ENCODE measurements around the gene NEAT1. TPM values are rescaled to one million over a fixed set of nuclear protein-coding genes. Genes with fewer than 3 reads are reported as not detected.
A peak's percentile ranks its signal among the peaks of the same experiment; 100 is the strongest.

Gene NEAT1
- total and polyA plus RNA-seq, 8 donors = 106 to 1,441 (median 149) TPM

- Histone ChIP-seq H3K4me1 (peaks cover 36 to 99% of the 10 kb centered on the region in 2 donors), H3K27me3 (no peaks in the 10 kb centered on the region), H3K36me3 (peaks cover 5 to 85% of the 10 kb centered on the region in 2 donors), H3K9me3 (no peaks in the 10 kb centered on the region), H3K27ac (peak overlapping the region; percentile 7 to 58), H3K4me3 (no peak overlapping the region)
- intact Hi-C loops (cut with DNase I) = no loop called here
- peak; percentile 1 for ATAC-seq
- TF ChIP-seq CTCF (IDR thresholded peaks at IDR 0.05) = no peak
- peak in 2 of 4 donors; percentile 32 to 33 for DNase-seq
Observed at GRCh38 chr11:65436412-65437032, 13.9 kb downstream of the NEAT1 start.

- Histone ChIP-seq H3K4me3 (no peak overlapping the region), H3K9me3 (no peaks in the 10 kb centered on the region), H3K4me1 (peaks cover 36 to 99% of the 10 kb centered on the region in 2 donors), H3K27me3 (no peaks in the 10 kb centered on the region), H3K36me3 (peaks cover 5 to 88% of the 10 kb centered on the region in 2 donors), H3K27ac (peak overlapping the region in 1 of 2 donors; percentile 35)
- DNase-seq = peak in 1 of 4 donors; percentile 30
- intact Hi-C loops (cut with DNase I) = no loop called here
- TF ChIP-seq CTCF (IDR thresholded peaks at IDR 0.05) = no peak
- peak; percentile 0 for ATAC-seq
Observed at GRCh38 chr11:65437436-65438227, 15.0 kb downstream of the NEAT1 start.

GRCh38 chr11:65438257-65439151 is 15.9 kb downstream of the NEAT1 start:
- peak overlapping the region in 1 of 2 donors; percentile 1 for H3K4me3 ChIP-seq
- H3K27ac ChIP-seq = peak overlapping the region in 1 of 2 donors; percentile 8
- DNase-seq (peak in 1 of 4 donors; percentile 3), ATAC-seq (no peak)
- no peaks in the 10 kb centered on the region for H3K9me3 ChIP-seq
- no peaks in the 10 kb centered on the region for H3K27me3 ChIP-seq
- peaks cover 5 to 88% of the 10 kb centered on the region in 2 donors for H3K36me3 ChIP-seq
- intact Hi-C loops (cut with DNase I) = no loop called here
- peaks cover 35 to 98% of the 10 kb centered on the region in 2 donors for H3K4me1 ChIP-seq
- no peak for TF ChIP-seq CTCF (IDR thresholded peaks at IDR 0.05)

- intact Hi-C loops (cut with DNase I) = no loop called here
- Histone ChIP-seq H3K9me3 (no peaks in the 10 kb centered on the region), H3K36me3 (peaks cover under 1 to 87% of the 10 kb centered on the region in 2 donors), H3K27me3 (no peaks in the 10 kb centered on the region), H3K4me1 (peaks cover 32 to 92% of the 10 kb centered on the region in 2 donors), H3K27ac (peak overlapping the region; percentile 57 to 60), H3K4me3 (no peak overlapping the region)
- no peak for TF ChIP-seq CTCF (IDR thresholded peaks at IDR 0.05)
- DNase-seq (peak in 1 of 4 donors; percentile 19), ATAC-seq (no peak)
Observed at GRCh38 chr11:65439331-65440181, 17.0 kb downstream of the NEAT1 start.
